ENCODE results near the gene PPP2R3B.

- no peak for TF ChIP-seq POLR2A (IDR thresholded peaks at IDR 0.05)
- TF ChIP-seq CTCF (IDR thresholded peaks at IDR 0.05) = no peak
- no peak for TF ChIP-seq POLR2AphosphoS5 (IDR thresholded peaks at IDR 0.05)
Observed at GRCh38 chrX:317424-318067, 69.2 kb downstream of the PPP2R3B start.
